Dermis microvascular lymphatic vessel endothelial cell (primary cell): ENCODE measurements around the gene ICE1. TPM values are rescaled to one million over a fixed set of nuclear protein-coding genes. Genes with fewer than 3 reads are reported as not detected.
A peak's percentile ranks its signal among the peaks of the same experiment; 100 is the strongest.
"Not testable (repeated sequence)": the region's sequence is repeated elsewhere in the genome, so short reads cannot be mapped to it uniquely, and the experiment has no call there.

Source experiments
- DNase-seq, 2 donors: peaks; one replicate each; pipeline versions ENCODE4 v3.0.0 to v3.0.0-alpha.2; 2010; ENCODE audit warnings: low read depth in 2 of 2
- total RNA-seq: library from RNA; depleted of rRNA; stranded (reverse); fragments of >200 nt; gene quantifications from 2 replicates; pipeline ENCODE4 v1.2.1, GENCODE V29; 2014

ICE1 gene, protein sequence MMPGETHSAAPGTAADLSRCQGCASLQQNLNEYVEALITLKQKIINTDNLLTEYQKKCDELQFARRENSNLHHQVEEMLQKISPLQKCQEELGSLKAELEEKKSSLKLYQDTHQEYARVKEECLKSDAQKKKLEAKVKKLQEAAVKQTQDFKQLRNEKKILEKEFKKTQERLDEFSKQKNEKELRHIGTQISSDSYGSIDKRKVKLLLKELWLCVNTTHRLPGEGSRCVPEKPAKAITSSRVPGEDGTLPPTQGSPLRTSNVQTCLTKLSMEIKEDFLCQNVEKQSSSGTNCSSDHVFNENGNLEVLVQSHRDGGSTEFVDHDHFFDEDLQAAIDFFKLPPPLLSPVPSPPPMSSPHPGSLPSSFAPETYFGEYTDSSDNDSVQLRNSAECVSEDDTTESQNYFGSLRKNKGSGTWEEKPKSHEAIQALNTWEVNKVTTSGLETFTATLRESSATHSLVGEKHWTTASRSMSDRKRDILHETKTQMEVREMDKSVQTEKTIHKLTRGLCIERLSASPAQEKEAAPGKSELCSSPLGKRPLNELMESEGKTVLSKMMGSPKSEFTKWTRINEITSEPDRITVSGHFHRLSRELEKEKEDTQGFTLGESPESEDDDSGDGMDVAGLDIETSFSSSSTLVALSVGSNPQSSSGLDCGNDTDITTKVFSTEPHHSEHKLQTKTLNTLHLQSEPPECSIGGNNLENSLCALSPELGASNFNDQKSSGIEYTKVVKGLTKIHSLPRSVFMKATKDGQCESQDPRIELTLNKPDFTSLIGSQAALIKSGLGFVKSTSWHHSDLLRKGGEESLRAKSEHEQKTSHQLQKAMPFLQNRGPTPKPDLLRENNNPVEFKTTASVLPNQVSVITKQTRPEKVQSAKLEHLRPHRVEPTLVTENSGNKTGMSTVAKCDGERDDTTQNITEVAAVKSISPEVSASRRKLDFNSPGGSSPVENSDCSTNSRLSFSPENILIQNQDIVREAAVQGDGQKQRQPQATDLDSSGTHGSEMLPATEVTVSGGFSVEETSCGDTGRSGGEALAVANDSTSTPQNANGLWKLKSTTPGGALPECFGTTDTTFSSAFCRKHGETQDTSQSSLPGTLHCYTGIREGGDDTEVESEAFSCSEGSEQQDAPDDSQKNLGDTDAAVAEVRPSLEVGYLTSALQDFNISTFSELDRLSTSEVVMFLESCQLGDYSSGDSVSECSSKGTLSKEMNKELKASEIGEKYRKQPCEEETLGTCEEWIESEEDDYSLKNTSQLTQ (N-terminal part only)
- total RNA-seq: 17.5 and 18.8 TPM in 2 replicates

DNA sequence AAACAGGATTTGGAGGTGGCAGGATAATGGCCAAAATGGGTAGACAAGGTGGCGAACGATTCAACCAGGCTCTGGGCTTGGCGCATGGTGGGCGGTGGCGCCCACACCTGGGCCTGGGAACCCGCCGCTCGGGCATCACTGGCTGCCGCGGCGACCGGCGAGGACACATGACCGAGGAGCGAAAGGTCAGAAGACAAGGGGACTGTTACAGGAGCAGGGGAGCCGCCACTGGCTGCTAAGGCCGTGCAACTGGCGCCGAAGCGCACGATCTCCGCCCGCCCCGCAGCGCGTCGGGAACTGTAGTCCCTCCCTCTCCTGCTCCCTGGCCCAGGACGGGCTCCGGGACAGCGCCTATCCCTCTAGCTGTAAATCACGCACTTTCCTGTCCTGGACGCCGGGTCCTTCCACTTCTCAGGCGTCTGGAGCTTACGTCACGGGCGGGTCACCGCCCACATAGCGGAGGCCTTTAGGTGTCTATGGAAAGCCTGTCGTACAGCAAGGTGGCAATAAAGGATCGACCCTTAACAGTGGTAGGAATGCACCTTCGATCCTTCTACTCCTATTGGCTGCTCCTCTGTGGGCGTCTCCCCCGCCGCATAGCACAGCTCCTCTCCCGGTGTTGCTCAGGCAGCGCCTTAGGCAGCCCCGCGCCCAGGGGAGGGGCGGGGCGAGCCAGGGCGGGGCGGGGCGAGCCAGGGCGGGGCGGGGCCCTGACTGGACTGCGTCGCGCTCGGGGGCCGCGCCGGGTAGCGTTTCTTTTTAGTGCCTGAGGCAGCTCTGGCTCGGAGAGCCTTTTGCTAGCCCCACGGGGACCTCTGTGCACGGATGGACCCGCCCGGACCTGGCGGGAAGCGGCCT, at the start of gene ICE1:
ICE1 (plus strand) TSS at position 717 of the 858 bp plus-strand sequence. CDS start 239 bp downstream, outside the sequence.
- DNase-seq: peak; percentile 97 to 99

- DNase-seq: no peak
Observed at GRCh38 chr5:5372930-5373329, 49.5 kb upstream of the ICE1 start.

DNA sequence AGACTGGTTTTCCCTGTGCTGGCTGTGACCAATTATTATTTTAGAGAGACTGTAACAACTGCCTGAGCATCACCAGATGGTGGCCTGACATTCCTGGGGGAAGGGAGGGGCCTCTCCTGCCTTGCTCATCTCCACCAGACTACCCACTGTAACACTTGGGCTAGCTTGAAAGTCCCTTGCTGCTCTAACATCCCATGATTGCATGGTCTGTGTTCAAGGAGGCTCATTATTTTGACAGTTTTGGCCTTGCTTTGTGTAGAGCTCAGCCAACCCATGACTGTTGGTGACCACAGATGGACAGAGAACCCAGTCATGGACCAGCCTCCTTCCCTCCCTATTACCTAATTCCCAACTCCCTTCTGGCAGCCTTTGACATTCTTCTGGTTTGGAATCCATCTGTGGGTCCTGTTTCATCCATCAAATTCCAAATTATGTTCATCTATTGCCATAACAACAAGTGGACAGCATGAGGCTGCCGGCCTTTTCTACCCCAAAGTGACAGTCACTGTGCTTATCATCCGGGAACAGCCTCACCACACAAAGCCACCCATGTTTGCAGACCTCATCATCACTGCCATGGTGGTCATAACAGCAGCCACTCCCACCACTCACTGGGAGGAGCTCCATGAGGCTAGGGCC, 49.0 kb upstream of the ICE1 start:
- no peak for DNase-seq

GRCh38 chr5:5374009-5374715, 48.3 kb upstream of the ICE1 start:
- DNase-seq: no peak

GRCh38 chr5:5377780-5378179, 44.7 kb upstream of the ICE1 start:
- DNase-seq: no peak

DNA sequence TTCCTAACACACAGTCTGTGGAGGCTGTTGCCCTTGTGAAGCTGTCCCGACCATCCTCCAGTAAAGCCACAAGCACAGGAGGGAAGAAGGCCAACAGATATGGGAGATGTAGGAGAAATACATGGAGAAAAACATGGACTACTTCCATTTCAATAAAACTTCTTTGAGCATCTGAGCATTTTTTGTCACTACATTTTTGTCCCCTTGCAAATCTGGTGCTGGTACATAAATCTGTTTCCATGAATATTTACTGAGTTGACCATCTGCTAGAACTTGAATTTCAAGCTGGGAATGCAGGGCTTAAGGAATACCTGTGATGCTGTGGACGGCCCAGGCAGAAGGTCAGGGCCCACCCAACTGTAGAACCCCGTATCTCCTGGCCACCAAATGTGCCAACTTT, 43.9 kb upstream of the ICE1 start:
- DNase-seq: no peak

- peak in 1 of 2 donors; percentile 20 for DNase-seq
Observed at GRCh38 chr5:5380298-5380697, 42.2 kb upstream of the ICE1 start.

DNA sequence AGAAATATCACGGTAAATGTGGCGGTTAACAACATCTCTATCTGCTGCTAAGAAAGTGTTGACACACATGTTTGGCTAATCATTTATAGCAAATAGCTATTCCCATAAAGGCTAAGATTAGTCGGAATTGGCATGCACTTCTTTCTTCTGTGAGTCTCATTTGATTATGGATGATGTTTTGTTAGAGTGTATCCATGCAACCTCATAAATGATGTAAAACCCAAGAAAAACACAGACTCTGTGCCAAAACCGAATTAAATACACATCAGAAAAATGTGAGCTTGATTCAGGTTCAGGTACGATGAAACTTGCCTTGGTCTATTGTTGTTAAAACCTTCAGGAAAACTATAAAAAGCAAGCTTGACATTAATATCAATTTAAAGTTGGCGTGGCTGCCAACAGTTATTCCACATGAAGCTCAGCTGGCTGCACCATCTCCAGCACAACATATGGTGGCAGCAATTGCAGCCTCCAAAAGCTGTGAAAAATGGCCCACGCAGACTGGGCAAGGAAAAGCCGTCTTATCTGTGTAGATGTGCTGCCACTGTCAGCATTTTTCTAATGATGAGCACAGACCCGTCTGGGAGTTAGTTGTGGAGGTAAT, 41.1 kb upstream of the ICE1 start:
- no peak for DNase-seq

DNA sequence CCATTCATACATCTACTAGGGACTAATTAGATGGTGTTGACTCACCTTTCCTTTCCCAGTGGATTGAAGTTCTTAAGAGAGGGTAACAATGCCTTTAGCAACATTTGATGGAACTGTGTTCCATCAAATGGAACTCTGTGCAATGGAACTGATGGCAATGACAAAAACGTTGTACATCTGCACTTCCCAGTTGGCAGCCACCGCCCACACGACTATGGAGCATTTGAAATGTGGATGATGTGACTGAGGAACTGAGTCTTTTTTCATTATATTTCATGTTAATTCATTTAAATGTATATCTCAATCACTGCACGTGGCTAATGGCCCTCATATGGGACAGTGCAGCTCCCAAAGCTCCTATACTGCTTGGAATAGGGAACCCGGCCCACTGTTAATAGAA, 39.0 kb upstream of the ICE1 start:
- no peak for DNase-seq

DNA sequence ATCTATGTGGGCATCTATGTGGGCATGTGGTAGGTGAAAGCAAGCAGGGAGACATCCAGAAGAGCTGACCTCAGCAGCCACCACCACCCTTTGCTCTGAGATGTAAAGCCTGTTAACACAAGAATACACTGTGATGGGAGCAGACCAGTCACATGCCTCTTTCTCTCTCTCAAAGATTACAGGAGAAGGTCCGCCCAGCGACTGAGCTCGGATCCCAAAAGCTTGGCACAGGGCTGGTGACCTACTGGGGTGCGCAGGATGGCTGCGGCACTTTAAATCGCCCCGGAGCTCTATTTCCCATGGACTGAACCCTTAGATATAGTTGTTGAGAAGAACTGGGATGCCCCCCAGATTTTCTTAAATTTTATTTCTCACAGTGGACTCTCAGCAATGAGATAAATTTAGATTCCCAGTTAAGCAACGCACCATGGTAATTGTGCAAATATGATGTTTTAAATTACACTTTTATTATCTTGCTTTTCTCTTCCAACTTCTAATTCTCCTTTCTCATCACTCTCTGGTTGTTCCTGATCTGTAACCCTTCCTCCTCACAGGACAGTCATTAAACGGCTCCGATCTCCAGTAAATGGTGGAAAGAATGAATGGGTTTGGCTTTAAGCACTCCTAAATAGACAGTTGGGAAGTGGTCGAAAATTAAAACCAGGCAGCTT, 37.7 kb upstream of the ICE1 start:
- DNase-seq: no peak

GRCh38 chr5:5385331-5385662, 37.2 kb upstream of the ICE1 start:
- no peak for DNase-seq

DNA sequence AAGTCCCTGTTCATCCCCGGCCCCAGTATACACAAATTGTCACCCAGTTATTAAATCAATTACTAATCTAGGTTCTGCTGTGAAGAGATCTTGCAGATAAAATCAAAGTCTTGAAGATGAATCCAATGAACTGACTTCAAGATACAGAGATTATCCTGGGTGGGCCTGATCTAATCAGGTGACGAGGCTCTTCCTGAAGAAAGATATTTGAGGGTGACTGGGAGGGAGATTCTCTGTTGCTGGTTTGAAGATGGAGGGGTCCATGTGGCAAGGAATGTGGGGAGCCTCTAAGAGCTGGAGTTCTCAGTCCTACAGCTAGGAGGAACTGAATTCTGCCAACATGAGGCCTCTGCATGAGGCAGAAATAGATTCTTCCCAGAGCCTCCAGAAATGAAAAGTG, 36.1 kb upstream of the ICE1 start:
- no peak for DNase-seq

- peak in 1 of 2 donors; percentile 41 for DNase-seq
Observed at GRCh38 chr5:5387192-5387591, 35.3 kb upstream of the ICE1 start.

DNA sequence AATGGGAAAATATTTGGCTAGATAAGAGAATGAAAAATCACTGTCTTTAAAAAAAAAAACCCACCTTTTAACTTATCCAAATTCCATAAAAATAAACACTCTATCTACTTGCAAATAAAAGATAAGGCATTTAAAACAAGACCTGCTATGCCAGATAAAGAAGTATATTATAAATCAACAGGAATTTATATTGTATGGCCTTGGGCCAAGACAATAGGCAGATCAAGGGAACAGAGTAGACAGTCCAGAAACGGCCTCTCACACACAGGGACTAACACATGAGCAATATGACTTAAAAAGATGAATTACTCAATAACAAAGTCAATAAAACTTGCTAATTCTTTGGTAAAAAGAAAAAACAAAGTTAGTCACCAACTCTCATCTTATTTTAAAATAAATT, 34.7 kb upstream of the ICE1 start:
- no peak for DNase-seq

- DNase-seq: not testable (repeated sequence)
Observed at GRCh38 chr5:5390121-5390869, 32.2 kb upstream of the ICE1 start.

DNA sequence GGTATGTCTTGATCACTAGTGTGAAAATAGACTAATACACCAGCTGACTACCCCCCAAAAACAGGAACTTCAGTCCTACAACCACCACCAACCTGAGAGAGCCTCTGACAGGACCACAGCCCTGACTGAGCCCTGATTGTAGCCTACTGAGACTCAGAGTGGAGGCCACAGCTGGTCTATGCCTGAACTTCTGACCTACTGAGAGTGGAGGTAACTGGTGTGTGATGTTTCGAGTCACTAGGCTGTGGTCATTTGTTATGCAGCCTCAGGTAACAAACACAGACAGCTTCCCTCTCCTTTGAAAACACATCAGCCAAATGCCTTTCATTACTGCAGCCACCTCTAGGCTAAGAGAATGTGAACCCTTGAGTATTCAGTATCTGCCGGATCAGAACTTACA, 30.0 kb upstream of the ICE1 start:
- DNase-seq: not testable (repeated sequence)

GRCh38 chr5:5394384-5394986, 28.0 kb upstream of the ICE1 start:
- DNase-seq: peak; percentile 23 to 48

- not testable (repeated sequence) for DNase-seq
Observed at GRCh38 chr5:5395093-5395492, 27.4 kb upstream of the ICE1 start.
